ENCODE data around the gene PIM1. TPM values are rescaled to one million over a fixed set of nuclear protein-coding genes. Genes with fewer than 3 reads are reported as not detected.
"Not testable (repeated sequence)": the region's sequence is repeated elsewhere in the genome, so short reads cannot be mapped to it uniquely, and the experiment has no call there.

Gene PIM1
- total RNA-seq, 2 donors from 2014 or later: 4.8 to 35.3 TPM

- no peak for DNase-seq (ENCODE audit: low spot score)
- H3K36me3 ChIP-seq: no peaks in the 10 kb centered on the region
- H3K27me3 ChIP-seq (replicated peaks; ENCODE audit: insufficient read depth): no peaks in the 10 kb centered on the region
- 74% methylated on average over 7 of the region's 7 CpGs for WGBS
- H3K27ac ChIP-seq: no peak overlapping the region
- H3K9me3 ChIP-seq: no peaks in the 10 kb centered on the region
- TF ChIP-seq POLR2AphosphoS5 (IDR thresholded peaks at IDR 0.05) (no peak), CTCF (IDR thresholded peaks at IDR 0.05) (no peak), POLR2A (IDR thresholded peaks at IDR 0.05) (no peak)
- no peaks in the 10 kb centered on the region for H3K4me1 ChIP-seq (replicated peaks)
- intact Hi-C loops (cut with DNase I): no loop called here
- no peak overlapping the region for H3K4me3 ChIP-seq
Observed at GRCh38 chr6:37187321-37188022, 17.5 kb downstream of the PIM1 start.

GRCh38 chr6:37188962-37189510, 19.1 kb downstream of the PIM1 start:
- DNase-seq (ENCODE audit: low spot score): no peak
- H3K27me3 ChIP-seq (replicated peaks; ENCODE audit: insufficient read depth): no peaks in the 10 kb centered on the region
- no peak overlapping the region for H3K27ac ChIP-seq
- intact Hi-C loops (cut with DNase I): no loop called here
- WGBS: 77% methylated on average over 2 of the region's 2 CpGs
- TF ChIP-seq POLR2AphosphoS5 (IDR thresholded peaks at IDR 0.05) (no peak), POLR2A (IDR thresholded peaks at IDR 0.05) (no peak), CTCF (IDR thresholded peaks at IDR 0.05) (no peak)
- no peaks in the 10 kb centered on the region for H3K4me1 ChIP-seq (replicated peaks)
- H3K4me3 ChIP-seq: no peak overlapping the region
- H3K9me3 ChIP-seq: no peaks in the 10 kb centered on the region
- H3K36me3 ChIP-seq: no peaks in the 10 kb centered on the region

GRCh38 chr6:37190159-37190535, 20.2 kb downstream of the PIM1 start:
- no peak overlapping the region for H3K27ac ChIP-seq
- no peaks in the 10 kb centered on the region for H3K4me1 ChIP-seq (replicated peaks)
- intact Hi-C loops (cut with DNase I): no loop called here
- no peak overlapping the region for H3K4me3 ChIP-seq
- no peaks in the 10 kb centered on the region for H3K27me3 ChIP-seq (replicated peaks; ENCODE audit: insufficient read depth)
- no peak for DNase-seq (ENCODE audit: low spot score)
- 90% methylated on average over 1 of the region's 1 CpG for WGBS
- no peaks in the 10 kb centered on the region for H3K36me3 ChIP-seq
- TF ChIP-seq POLR2A (IDR thresholded peaks at IDR 0.05): no peak
- no peaks in the 10 kb centered on the region for H3K9me3 ChIP-seq

- H3K27ac ChIP-seq: no peak overlapping the region
- no peak for DNase-seq (ENCODE audit: low spot score)
- H3K27me3 ChIP-seq (replicated peaks; ENCODE audit: insufficient read depth): no peaks in the 10 kb centered on the region
- TF ChIP-seq POLR2AphosphoS5 (IDR thresholded peaks at IDR 0.05) (no peak), POLR2A (IDR thresholded peaks at IDR 0.05) (no peak), CTCF (IDR thresholded peaks at IDR 0.05) (no peak)
- no peaks in the 10 kb centered on the region for H3K36me3 ChIP-seq
- 29% methylated on average over 3 of the region's 3 CpGs for WGBS
- H3K4me3 ChIP-seq: no peak overlapping the region
- H3K9me3 ChIP-seq: no peaks in the 10 kb centered on the region
- no peaks in the 10 kb centered on the region for H3K4me1 ChIP-seq (replicated peaks)
- intact Hi-C loops (cut with DNase I): no loop called here
Observed at GRCh38 chr6:37192666-37193065, 22.7 kb downstream of the PIM1 start.

- DNase-seq (ENCODE audit: low spot score); H3K27me3 ChIP-seq (replicated peaks; ENCODE audit: insufficient read depth); intact Hi-C loops (cut with DNase I); H3K4me1 ChIP-seq (replicated peaks); H3K36me3 ChIP-seq; H3K9me3 ChIP-seq; H3K27ac ChIP-seq; H3K4me3 ChIP-seq: not testable (repeated sequence)
- WGBS: 100% methylated on average over 1 of the region's 1 CpG
Observed at GRCh38 chr6:37194886-37195285, 24.9 kb downstream of the PIM1 start.

GRCh38 chr6:37196451-37196850, 26.5 kb downstream of the PIM1 start:
- H3K9me3 ChIP-seq; H3K27ac ChIP-seq; intact Hi-C loops (cut with DNase I); H3K27me3 ChIP-seq (replicated peaks; ENCODE audit: insufficient read depth); DNase-seq (ENCODE audit: low spot score); H3K4me1 ChIP-seq (replicated peaks); H3K36me3 ChIP-seq; H3K4me3 ChIP-seq: not testable (repeated sequence)
- WGBS: 71% methylated on average over 4 of the region's 4 CpGs

All from prostate gland (tissue), 2 donors.